ENCODE data around the gene DYNLT1. TPM values are rescaled to one million over a fixed set of nuclear protein-coding genes. Genes with fewer than 3 reads are reported as not detected.

Gene DYNLT1
- total and polyA plus RNA-seq, 5 donors, result 97.7 to 148 (median 110) TPM

GRCh38 chr6:158591134-158591809 lies 53.3 kb downstream of the DYNLT1 start:
- WGBS, result 75% methylated on average over 7 of the region's 7 CpGs
- no peak for DNase-seq
- Histone ChIP-seq H3K9me3 (ENCODE audit: control insufficient read depth, low read length) (no peaks in the 10 kb centered on the region), H3K27ac (ENCODE audit: low read length) (no peak overlapping the region), H3K4me1 (ENCODE audit: control insufficient read depth, insufficient read depth, low read length) (no peaks in the 10 kb centered on the region), H3K27me3 (ENCODE audit: control insufficient read depth, insufficient read depth) (no peaks in the 10 kb centered on the region), H3K4me3 (ENCODE audit: low read length) (no peak overlapping the region)
- intact Hi-C loops (cut with DNase I), result no loop called here
- ATAC-seq, result no peak

GRCh38 chr6:158589366-158589765 lies 55.2 kb downstream of the DYNLT1 start:
- ATAC-seq, result no peak
- Histone ChIP-seq H3K27me3 (ENCODE audit: control insufficient read depth, insufficient read depth) (no peaks in the 10 kb centered on the region), H3K4me3 (ENCODE audit: low read length) (no peak overlapping the region), H3K27ac (ENCODE audit: low read length) (no peak overlapping the region), H3K9me3 (ENCODE audit: control insufficient read depth, low read length) (no peaks in the 10 kb centered on the region), H3K4me1 (ENCODE audit: control insufficient read depth, insufficient read depth, low read length) (no peaks in the 10 kb centered on the region)
- intact Hi-C loops (cut with DNase I), result no loop called here
- 87% methylated on average over 8 of the region's 8 CpGs for WGBS
- no peak for DNase-seq

GRCh38 chr6:158586652-158587051 lies 57.9 kb downstream of the DYNLT1 start:
- Histone ChIP-seq H3K4me1 (ENCODE audit: control insufficient read depth, insufficient read depth, low read length) (no peaks in the 10 kb centered on the region), H3K9me3 (ENCODE audit: control insufficient read depth, low read length) (no peaks in the 10 kb centered on the region), H3K27me3 (ENCODE audit: control insufficient read depth, insufficient read depth) (no peaks in the 10 kb centered on the region), H3K27ac (ENCODE audit: low read length) (no peak overlapping the region), H3K4me3 (ENCODE audit: low read length) (no peak overlapping the region)
- intact Hi-C loops (cut with DNase I), result no loop called here
- ATAC-seq (no peak), DNase-seq (no peak)
- 98% methylated on average over 8 of the region's 8 CpGs for WGBS

Small RNA genes lying within 50 kb of the gene (microRNA-seq; reads per million reads assigned to microRNA genes)
- 0 reads per million in 2 donors for gene MIR7161

Other genes with a start within 250 kb of the DYNLT1 start
- 10 to 100 TPM; 16.0 to 24.5 (median 18.7) TPM for gene TMEM181, start 84.7 kb downstream of the DYNLT1 start, total RNA-seq
- gene TMEM181, start 84.7 kb downstream of the DYNLT1 start, polyA plus RNA-seq, result 7.4 TPM
- gene SYTL3, start 5.3 kb upstream of the DYNLT1 start, total RNA-seq, result 10 to 100 TPM in 2 of 4 donors, 1 to 10 TPM in 2; 5.1 to 10.4 (median 10.0) TPM
- gene SYTL3, start 5.3 kb upstream of the DYNLT1 start, polyA plus RNA-seq, result 5.0 TPM
- 100 to 1,000 TPM; 192 to 261 (median 244) TPM for gene EZR, start 174.6 kb upstream of the DYNLT1 start, total RNA-seq
- 178 TPM for gene EZR, start 174.6 kb upstream of the DYNLT1 start, polyA plus RNA-seq

Data from right cardiac atrium (tissue), 5 donors.